Activated T-cell treated with anti-CD3 and anti-CD28 coated beads, Interleukin-2, amount 50 U/mL, for 72 hours (primary cell): ENCODE measurements around the gene UHRF2. TPM values are rescaled to one million over a fixed set of nuclear protein-coding genes. Genes with fewer than 3 reads are reported as not detected.
A peak's percentile ranks its signal among the peaks of the same experiment; 100 is the strongest.
"Not testable (repeated sequence)": the region's sequence is repeated elsewhere in the genome, so short reads cannot be mapped to it uniquely, and the experiment has no call there.

Experiments used
- ATAC-seq, 2 donors: fragments of 150-1000 bp; cut with Tn5 transposase; replicated peaks in 1 of 2; 2 replicates each; pipeline ENCODE4 v1.10.0; 2021; ENCODE audit warnings: moderate library complexity in 2 of 2, mild to moderate bottlenecking in 1 of 2
- DNase-seq, 2 donors: peaks; one replicate each; pipeline ENCODE4 v3.0.0; 2021 to 2022; ENCODE audit warnings: mixed read lengths in 1 of 2
- H3K27ac Mint-ChIP-seq: one replicate; pipeline ENCODE4 v1.8.0; 2022; ENCODE audit warnings: mild to moderate bottlenecking, moderate library complexity, mixed read lengths
- H3K27me3 Mint-ChIP-seq: one replicate; pipeline ENCODE4 v1.8.0; 2022; ENCODE audit warnings: low read depth, mixed read lengths
- H3K36me3 Mint-ChIP-seq, 2 donors: one replicate each; pipeline ENCODE4 v1.8.0; 2022; ENCODE audit warnings: mixed read lengths in 2 of 2, mild to moderate bottlenecking in 1 of 2; ENCODE audit not compliant: insufficient read depth in 2 of 2
- H3K4me1 Mint-ChIP-seq: one replicate; pipeline ENCODE4 v1.8.0; 2022; ENCODE audit warnings: low read depth, mixed read lengths
- H3K4me3 Mint-ChIP-seq, 2 donors: one replicate each; pipeline ENCODE4 v1.8.0; 2022; ENCODE audit warnings: mild to moderate bottlenecking in 2 of 2, mixed read lengths in 2 of 2, moderate library complexity in 2 of 2
- H3K9me3 Mint-ChIP-seq, 2 donors: one replicate each; pipeline ENCODE4 v1.8.0; 2022; ENCODE audit warnings: mixed read lengths in 2 of 2
- total RNA-seq, 2 donors: library from RNA; stranded (reverse); gene quantifications; one replicate each; pipeline ENCODE4 v1.2.3, GENCODE V29; 2022

UHRF2 gene
- total RNA-seq, 2 donors from 2014 or later, result 84.6 to 87.2 TPM

- Mint-ChIP-seq H3K4me3 (no peak overlapping the region), H3K27me3 (no peaks in the 10 kb centered on the region), H3K9me3 (peaks cover 4 to 7% of the 10 kb centered on the region in 2 donors), H3K4me1 (no peaks in the 10 kb centered on the region), H3K36me3 (peaks cover 9 to 22% of the 10 kb centered on the region in 2 donors), H3K27ac (no peak overlapping the region)
- DNase-seq (no peak), ATAC-seq (no peak)
Measured at GRCh38 chr9:6522263-6522662, 109.3 kb downstream of the UHRF2 start.

DNA sequence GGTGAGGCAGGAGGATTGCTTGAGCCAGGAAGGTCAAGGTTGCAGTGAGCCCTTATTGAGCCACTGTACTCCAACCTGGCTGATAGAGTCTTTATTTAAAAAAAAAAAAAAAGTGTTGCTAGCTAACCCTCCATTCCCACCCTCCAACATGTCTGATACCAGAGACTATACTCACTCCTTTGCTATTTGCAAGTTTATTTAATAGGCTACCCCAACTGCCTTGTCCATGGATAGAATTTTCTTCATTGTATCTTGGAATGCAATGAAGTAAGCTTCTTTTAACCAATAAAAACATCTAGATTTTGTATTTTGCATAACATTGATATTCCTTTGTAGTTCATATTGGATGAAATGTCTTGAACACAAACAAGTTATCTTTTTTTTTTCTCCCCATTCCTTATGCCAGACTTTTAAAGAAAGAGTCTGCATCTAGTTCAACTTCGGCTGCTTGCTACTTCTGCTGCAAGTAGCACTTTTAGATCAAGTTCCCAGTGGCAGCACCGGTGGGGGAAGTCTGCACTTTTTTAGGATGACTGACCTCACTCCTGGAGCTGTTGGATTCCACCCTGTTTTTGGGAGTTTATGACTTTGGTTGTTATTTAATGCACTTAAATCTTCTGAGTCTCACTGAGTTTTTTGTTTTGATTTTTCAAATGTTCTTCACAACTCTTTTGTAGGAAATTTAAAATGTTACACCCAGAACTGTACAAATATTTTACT, 112.5 kb downstream of the UHRF2 start:
- ATAC-seq (no peak), DNase-seq (no peak)
- H3K27ac Mint-ChIP-seq, result no peak overlapping the region
- peaks cover 9 to 14% of the 10 kb centered on the region in 2 donors for H3K36me3 Mint-ChIP-seq
- H3K4me1 Mint-ChIP-seq, result no peaks in the 10 kb centered on the region
- H3K4me3 Mint-ChIP-seq, result no peak overlapping the region
- no peaks in the 10 kb centered on the region for H3K27me3 Mint-ChIP-seq
- H3K9me3 Mint-ChIP-seq, result peaks cover 2 to 3% of the 10 kb centered on the region in 2 donors

GRCh38 chr9:6535594-6535993, 122.6 kb downstream of the UHRF2 start:
- ATAC-seq (no peak), DNase-seq (no peak)
- no peaks in the 10 kb centered on the region for H3K9me3 Mint-ChIP-seq
- no peaks in the 10 kb centered on the region for H3K4me1 Mint-ChIP-seq
- peaks cover 23% of the 10 kb centered on the region for H3K27me3 Mint-ChIP-seq
- H3K27ac Mint-ChIP-seq, result no peak overlapping the region
- no peaks in the 10 kb centered on the region for H3K36me3 Mint-ChIP-seq
- H3K4me3 Mint-ChIP-seq, result no peak overlapping the region

DNA sequence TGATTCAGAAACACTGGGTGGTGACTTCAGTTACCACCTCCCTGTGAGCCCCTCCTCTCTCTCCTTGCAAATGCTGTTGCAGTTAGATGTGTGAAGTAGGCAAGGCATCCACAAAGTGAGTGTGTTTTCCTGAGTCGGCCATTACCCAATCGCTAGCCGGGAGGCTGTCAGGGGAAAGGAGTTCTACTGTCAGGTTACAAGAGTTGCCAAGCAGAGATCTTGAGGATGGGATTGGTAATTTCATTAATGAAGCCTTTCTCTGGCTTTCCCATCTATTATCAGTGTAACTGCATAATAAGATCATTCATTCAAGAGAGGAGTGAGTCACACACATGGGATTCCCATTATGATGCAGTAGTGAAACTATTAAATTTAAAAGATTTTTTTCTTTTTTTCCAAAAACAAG, 125.7 kb downstream of the UHRF2 start:
- DNase-seq, result no peak
- ATAC-seq, result peak in 1 of 2 donors; percentile 22
- Mint-ChIP-seq H3K4me1 (no peaks in the 10 kb centered on the region), H3K4me3 (no peak overlapping the region), H3K27me3 (peaks cover 15% of the 10 kb centered on the region), H3K9me3 (no peaks in the 10 kb centered on the region), H3K36me3 (no peaks in the 10 kb centered on the region), H3K27ac (no peak overlapping the region)

DNA sequence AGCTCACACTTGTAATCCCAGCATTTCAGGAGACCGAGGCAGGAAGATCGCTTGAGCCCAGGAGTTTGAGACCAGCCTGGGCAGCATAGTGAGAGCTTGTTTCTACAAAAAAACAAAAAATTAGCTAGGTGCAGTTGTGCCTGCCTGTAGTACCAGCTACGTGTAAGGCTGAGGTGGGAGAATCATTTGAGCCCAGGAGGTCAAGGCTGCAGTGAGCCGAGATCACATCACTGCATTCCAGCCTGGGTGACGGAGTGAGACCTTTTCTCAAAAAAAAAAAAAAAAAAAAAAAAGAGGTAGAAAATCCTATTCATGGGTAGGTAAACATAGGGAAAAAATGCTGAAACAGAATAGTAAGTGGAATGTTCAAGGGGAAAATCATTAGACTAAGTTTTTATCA, 129.6 kb downstream of the UHRF2 start:
- not testable (repeated sequence) for H3K36me3 Mint-ChIP-seq, ATAC-seq, H3K9me3 Mint-ChIP-seq, DNase-seq, H3K4me1 Mint-ChIP-seq, H3K27ac Mint-ChIP-seq, H3K4me3 Mint-ChIP-seq, H3K27me3 Mint-ChIP-seq

DNA sequence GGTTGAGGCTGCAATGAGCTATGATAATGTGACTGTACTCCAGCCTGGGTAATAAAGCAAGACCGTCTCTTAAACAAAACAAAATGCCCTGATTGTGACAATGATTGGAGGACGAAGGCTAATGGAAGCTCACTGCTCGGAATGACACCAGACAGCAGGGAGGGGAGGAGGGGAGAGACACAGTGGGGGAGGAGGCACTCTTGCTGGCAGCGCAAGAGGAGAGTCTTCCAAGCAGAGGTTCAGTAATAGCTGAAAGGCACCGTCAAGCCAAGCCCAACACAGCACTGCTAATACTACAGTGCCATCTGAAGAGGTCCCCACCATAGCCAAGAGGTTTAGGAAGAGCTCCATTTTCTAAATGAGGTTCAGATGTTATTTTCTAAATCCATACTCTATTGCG, 130.2 kb downstream of the UHRF2 start:
- Mint-ChIP-seq H3K27me3 (peaks cover 6% of the 10 kb centered on the region), H3K36me3 (no peaks in the 10 kb centered on the region)

GRCh38 chr9:6545017-6545691, 132.2 kb downstream of the UHRF2 start:
- Mint-ChIP-seq H3K36me3 (no peaks in the 10 kb centered on the region), H3K4me3 (no peak overlapping the region), H3K27ac (no peak overlapping the region), H3K4me1 (no peaks in the 10 kb centered on the region), H3K27me3 (no peaks in the 10 kb centered on the region), H3K9me3 (no peaks in the 10 kb centered on the region)
- no peak for ATAC-seq
- no peak for DNase-seq

More for the DNA sequence above, 130.2 kb downstream of the UHRF2 start:
- Mint-ChIP-seq H3K27ac (no peak overlapping the region), H3K4me3 (no peak overlapping the region), H3K4me1 (no peaks in the 10 kb centered on the region), H3K9me3 (no peaks in the 10 kb centered on the region)
- no peak for ATAC-seq
- DNase-seq, result no peak

DNA sequence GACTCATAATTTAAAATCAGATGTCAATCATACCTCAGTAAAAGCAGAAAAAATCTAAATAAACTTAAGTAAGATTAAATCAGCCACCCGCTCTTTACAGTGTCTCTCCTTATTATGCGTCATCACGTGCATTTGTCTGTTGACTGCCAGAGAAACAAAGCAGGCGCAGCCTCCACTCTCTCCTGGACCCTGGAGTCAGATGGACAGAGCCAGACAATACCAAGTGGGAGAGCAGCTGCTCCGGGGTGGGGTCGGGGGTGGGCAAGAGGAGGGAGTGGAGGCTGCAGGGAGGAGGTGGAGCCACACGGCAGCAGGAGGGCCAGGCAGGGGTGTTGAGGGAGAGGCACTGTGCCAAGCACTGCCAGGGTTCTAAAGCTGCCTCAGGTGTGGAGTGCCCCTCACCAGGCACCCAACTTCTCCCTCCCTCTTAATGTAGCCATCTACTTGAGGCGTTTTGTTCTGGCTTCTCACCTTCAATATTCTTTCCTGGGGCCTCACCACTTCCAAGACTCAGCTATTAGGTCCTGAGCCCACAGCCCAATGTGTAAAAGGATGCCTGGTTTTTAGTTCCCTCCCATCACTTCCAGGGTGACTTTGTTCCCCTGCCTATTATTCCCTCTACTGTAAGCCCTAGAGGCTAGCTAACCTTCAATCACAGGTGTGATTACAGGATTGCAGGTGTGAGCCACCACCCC, 136.3 kb downstream of the UHRF2 start:
- no peak for ATAC-seq
- no peaks in the 10 kb centered on the region for H3K9me3 Mint-ChIP-seq
- H3K36me3 Mint-ChIP-seq, result no peaks in the 10 kb centered on the region
- H3K27me3 Mint-ChIP-seq, result no peaks in the 10 kb centered on the region
- no peak overlapping the region for H3K4me3 Mint-ChIP-seq
- DNase-seq, result no peak
- H3K4me1 Mint-ChIP-seq, result no peaks in the 10 kb centered on the region
- no peak overlapping the region for H3K27ac Mint-ChIP-seq

GRCh38 chr9:6551136-6551535, 138.1 kb downstream of the UHRF2 start:
- ATAC-seq (no peak), DNase-seq (no peak)
- no peaks in the 10 kb centered on the region for H3K4me1 Mint-ChIP-seq
- H3K36me3 Mint-ChIP-seq, result no peaks in the 10 kb centered on the region
- H3K9me3 Mint-ChIP-seq, result no peaks in the 10 kb centered on the region
- peak overlapping the region; percentile 25 for H3K27ac Mint-ChIP-seq
- no peaks in the 10 kb centered on the region for H3K27me3 Mint-ChIP-seq
- no peak overlapping the region for H3K4me3 Mint-ChIP-seq

DNA sequence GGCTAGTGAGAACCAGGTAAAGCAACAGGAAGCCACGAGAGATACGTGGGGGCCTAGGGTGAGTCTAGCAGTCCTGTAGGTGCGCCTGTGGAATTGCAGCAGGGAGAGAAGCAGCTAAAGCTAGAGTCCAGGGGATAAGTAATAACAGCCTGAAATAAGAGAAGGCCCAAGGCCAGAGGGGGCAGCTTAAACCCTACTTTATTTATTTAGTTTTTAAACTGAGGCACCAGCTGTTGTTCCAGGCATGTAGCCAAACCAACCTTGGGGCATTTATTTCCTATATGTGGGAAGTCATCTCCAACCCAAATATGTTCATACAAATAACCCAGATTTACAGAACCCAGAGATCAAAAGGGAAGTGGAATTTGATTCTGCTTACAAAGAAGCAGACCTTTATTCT, 139.0 kb downstream of the UHRF2 start:
- DNase-seq (no peak), ATAC-seq (no peak)
- Mint-ChIP-seq H3K27ac (no peak overlapping the region), H3K27me3 (peaks cover 3% of the 10 kb centered on the region), H3K4me3 (no peak overlapping the region), H3K9me3 (no peaks in the 10 kb centered on the region), H3K36me3 (no peaks in the 10 kb centered on the region), H3K4me1 (no peaks in the 10 kb centered on the region)

DNA sequence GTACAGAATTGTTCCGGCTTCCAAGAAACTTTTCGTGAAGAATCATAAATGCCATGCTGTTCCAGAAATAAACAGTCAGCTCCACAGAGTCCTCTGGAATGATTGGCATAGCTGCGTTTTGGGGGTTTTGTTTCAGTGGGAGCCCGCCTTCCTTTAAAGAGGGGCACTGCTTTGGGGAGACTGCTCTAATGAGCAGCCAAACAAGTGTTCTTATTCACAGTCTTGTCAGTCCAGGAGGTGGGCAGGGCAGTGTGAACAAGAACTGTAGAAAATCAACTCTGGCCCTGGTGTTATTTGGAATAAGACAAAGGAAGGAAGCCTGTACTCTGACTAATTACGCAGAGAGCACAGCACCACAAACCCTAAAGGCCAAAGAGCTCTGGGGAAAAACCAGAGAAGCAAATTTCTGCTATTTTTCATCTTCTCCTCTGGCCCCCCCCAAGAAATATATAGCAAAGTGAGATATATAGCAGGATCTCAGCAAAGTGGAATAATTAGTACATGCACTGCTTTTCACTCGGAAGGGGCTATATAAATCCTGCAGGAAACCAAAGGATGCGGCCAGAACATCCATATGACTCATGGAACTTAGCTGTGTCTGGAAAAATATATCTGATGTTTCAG, 139.6 kb downstream of the UHRF2 start:
- no peak overlapping the region for H3K27ac Mint-ChIP-seq
- H3K4me1 Mint-ChIP-seq, result no peaks in the 10 kb centered on the region
- no peak overlapping the region for H3K4me3 Mint-ChIP-seq
- no peak for DNase-seq
- H3K9me3 Mint-ChIP-seq, result no peaks in the 10 kb centered on the region
- H3K36me3 Mint-ChIP-seq, result no peaks in the 10 kb centered on the region
- H3K27me3 Mint-ChIP-seq, result peaks cover 7% of the 10 kb centered on the region
- no peak for ATAC-seq

DNA sequence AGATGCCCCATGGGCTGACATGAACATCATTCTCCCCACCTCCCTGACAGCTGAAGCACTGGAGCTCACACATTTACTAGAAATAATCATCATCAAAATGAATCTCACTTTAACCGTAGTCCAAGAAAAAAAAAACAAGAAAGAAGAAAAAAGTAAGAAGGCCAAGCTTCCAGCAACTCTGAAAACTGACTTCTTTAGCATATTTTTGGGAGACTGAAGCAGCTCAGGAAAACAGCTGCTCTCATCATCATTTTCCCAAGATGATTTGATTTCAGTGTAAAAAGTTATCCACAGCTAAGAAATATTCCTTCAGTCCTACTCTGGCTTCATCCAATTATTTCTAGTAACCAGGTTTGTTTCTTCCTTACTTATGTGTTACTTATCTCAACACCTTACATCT, 140.9 kb downstream of the UHRF2 start:
- Mint-ChIP-seq H3K27me3 (peaks cover 7% of the 10 kb centered on the region), H3K4me1 (no peaks in the 10 kb centered on the region), H3K4me3 (no peak overlapping the region), H3K9me3 (no peaks in the 10 kb centered on the region), H3K27ac (no peak overlapping the region), H3K36me3 (no peaks in the 10 kb centered on the region)
- ATAC-seq (no peak), DNase-seq (no peak)
